HG02840 (cell line): ENCODE measurements around the gene ARAP2.
A peak's percentile ranks its signal among the peaks of the same experiment; 100 is the strongest.

Experiments
- ATAC-seq: cut with Tn5 transposase; IDR thresholded peaks from one replicate; pipeline ENCODE4 v1.9.1; 2021; ENCODE audit warnings: mild to moderate bottlenecking, moderate library complexity, moderate number of reproducible peaks; ENCODE audit not compliant: unreplicated experiment, low FRiP score

ARAP2 gene, protein sequence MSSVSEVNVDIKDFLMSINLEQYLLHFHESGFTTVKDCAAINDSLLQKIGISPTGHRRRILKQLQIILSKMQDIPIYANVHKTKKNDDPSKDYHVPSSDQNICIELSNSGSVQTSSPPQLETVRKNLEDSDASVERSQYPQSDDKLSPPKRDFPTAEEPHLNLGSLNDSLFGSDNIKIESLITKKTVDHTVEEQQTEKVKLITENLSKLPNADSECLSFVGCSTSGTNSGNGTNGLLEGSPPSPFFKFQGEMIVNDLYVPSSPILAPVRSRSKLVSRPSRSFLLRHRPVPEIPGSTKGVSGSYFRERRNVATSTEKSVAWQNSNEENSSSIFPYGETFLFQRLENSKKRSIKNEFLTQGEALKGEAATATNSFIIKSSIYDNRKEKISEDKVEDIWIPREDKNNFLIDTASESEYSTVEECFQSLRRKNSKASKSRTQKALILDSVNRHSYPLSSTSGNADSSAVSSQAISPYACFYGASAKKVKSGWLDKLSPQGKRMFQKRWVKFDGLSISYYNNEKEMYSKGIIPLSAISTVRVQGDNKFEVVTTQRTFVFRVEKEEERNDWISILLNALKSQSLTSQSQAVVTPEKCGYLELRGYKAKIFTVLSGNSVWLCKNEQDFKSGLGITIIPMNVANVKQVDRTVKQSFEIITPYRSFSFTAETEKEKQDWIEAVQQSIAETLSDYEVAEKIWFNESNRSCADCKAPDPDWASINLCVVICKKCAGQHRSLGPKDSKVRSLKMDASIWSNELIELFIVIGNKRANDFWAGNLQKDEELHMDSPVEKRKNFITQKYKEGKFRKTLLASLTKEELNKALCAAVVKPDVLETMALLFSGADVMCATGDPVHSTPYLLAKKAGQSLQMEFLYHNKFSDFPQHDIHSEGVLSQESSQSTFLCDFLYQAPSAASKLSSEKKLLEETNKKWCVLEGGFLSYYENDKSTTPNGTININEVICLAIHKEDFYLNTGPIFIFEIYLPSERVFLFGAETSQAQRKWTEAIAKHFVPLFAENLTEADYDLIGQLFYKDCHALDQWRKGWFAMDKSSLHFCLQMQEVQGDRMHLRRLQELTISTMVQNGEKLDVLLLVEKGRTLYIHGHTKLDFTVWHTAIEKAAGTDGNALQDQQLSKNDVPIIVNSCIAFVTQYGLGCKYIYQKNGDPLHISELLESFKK (N-terminal part only)

DNA sequence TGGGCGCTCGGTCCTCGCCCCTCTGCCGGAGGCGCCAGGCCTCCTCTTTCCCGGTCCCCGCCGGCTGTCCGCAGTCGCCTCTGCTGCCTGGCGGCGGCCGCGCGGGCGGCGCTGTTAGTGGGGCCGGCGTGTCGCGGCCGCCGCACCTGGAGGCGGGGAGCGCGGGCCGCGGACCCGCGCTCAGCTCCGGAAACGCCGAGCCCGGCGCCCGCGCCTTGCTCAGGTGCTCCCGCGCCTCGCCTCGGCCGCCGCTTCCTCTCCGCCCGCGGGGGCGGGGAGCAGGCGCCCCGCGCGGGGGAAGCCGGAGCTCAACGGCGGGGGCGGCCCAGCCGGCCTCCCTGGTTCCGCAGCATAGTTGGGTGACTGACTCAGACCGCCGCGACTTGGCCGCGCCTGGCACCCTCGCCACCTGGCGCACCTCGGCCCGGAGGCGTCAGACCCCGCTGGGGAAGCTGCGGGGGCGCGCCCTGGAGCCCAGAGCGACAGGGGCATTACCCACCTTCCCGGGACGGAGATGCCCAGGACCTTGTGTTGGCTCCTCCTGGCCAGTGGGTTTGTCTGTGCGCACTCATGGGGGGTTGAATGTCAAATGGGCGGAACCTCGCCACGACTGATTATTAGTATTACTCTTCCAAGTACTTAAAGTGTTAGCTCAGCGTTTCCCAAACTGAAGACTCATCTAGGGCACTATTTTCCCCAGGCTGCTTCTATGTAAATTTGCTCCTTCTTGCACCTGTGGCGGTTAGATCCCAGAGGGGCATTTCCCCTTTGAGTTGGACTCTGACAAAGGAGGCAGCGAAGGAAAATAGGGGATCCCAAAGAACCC lies at the start of gene ARAP2:
Gene ARAP2, minus strand, starts transcription at position 258 of the 826 bp plus-strand sequence. CDS start 15,028 bp downstream, outside the sequence.
- ATAC-seq = peak; percentile 59

DNA sequence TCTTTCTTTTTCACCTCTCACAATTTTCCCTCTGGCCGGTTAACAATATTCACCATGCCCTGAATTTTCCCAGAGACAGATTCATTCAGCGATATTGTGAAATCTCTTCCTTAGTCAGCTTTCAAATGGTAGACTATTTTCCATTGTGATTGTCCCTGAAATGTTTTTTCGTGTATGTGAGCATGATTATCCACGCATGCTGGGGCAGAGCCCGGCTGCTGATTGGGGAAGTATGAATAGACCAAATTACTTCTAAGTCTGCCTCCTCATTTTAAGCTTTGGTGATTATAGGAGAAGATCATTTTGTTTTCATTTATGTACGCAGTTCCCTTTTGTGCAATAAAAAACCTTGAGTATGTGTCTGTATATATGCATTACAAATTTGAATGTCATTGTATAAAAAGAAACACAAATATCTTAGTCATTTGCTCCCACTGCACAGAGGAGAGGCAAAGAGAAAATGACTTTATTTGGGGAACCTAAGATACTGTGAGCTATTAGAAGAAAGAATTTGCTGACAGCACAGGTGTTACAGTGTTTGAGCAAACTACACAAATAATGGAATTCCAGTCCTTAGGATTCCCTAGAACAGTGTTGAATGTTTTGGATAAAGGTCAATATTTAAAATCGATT lies 48.4 kb upstream of the ARAP2 start:
- no peak for ATAC-seq

DNA sequence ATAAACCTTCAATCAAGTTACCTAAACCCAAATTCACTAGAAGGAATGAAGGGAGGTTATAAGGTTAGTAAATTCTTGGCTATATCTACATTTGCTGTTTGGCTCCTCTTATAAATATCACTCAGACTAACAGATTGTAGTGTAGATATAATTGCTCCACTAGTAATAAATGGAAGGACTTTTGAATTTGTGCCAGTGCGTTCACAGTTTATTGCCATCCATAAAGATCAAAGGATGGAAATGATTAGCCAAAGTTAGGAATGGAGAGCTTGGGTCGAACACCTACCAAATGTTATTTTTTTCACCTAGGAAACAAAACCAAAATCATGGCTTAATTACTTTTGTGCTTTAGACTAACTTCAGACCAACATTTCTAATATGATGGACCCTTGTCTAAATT lies 46.3 kb upstream of the ARAP2 start:
- no peak for ATAC-seq

DNA sequence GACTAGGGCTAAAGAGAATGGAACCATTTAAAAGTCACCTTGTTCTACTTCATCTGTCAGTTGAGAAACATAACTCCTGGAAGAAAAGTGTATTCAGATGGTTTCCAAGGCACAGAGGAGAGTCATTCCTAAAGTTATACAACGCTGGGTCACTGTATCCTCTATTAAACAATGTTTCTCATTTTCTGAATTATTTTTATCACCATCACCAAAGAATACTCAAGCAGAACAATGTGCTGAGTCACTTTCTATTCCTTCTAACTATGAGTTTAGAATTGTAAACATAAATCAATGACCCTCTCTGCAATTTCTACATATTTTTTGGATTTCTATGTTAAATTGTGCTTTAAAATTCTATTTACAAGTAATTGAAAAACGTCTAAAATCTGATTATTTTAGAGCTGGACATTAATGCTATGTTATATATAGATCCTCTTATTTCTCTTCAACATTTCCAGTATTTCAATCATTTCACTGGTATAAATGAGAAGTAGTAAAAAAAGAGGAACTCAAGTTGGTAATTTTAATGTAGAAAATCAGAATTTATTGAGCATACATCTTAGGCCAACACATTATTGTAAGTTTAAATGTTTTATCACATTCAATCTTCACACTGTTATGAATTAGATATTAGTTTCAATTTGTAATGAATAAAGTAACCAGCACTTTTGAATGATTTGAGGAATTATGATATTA lies 44.6 kb upstream of the ARAP2 start:
- no peak for ATAC-seq

DNA sequence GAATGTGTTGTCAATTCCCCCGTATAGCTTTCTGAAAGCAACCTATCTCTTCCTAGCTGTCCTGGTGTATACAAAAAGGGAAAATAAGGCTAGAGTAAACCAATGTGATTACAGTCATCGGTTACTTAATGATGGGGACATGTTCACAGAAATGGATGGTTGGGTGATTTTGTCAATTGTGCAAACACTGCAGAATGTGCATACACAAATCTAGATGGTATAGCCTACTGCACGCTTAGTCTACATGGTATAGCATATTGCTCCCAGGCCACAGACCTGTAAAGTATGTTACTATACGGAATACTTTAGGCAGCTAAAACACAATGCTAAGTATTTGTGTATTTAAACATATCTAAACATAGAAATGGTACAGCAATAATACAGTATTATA lies 42.2 kb upstream of the ARAP2 start:
- ATAC-seq = no peak

DNA sequence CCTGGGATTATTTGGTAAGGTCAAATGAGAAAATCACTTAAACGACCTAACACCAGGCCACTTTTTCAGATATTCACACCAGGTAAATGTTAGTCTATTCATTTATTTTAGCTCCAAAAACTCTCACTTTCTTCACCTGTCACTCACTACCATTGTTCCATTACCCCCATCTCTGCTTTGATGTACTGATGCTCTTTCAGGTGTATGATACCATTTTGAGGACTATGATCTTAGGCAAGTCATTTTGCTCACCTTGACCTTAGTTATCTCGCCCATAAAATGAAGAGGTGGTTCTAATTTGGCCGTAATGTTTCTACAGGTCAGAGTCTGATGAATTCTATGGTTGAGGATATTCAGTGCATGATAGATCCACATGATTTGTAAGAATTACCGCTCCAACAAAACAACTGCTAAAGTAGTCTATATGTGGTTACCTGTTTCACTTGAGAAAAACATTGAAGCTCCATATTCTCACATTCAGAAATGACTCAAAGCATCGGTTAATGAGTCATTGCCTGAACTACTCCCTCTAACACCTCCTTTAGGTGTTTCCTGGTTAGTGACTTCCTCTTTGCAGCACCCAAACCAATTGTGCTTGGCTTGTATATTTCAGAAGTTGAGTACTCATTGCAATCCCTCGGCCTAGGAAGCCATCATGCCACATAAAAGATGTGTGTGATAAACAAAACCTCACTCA lies 41.6 kb upstream of the ARAP2 start:
- peak; percentile 99 for ATAC-seq

DNA sequence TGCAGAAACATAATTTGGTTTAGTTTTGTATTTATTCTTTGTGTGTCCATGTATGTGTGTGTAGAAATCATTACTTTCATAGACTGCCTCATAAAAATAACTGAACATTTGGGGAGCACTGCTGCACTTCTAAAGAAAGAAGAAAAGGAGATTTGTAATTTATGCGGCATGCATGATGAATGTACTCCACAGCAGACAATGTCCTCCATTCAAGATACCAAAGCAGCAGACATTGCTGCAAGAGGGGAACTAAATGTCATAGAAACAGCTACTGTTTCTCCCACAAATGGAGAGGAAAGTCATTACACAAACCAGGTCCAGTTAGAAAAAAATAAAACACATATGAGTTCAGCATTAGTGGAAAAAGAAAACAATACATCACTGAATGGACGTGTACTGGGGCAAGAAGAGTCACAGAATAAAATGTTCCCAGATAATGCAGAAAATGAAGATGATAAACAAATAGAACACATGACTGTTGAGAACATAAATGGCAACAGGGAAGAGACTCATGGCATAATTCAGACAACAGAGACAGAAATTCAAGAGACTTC lies 39.7 kb upstream of the ARAP2 start:
- no peak for ATAC-seq

DNA sequence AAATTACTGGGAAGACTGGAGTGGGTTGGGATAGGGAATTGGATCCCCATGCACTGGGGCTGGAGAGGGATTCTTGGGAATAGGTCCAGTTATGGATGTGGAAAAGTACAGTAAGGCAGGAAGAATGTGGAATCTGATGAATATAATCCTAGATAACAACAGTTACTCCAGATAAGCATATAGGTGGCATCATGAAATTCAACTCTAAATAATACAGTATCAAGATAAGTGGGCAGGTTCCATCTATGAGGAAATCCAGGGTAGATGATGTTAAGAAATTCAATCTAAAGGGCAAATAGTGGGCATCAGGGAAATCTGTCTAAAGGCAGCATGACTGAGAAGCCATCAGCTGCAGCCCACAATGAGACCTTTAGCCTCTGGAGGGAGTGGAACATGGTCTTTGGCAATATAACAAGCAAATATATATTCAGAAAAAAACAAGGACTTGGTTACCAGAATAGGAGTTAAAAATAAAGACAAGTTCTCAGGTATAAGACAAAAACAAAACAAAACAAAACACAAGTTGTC lies 38.3 kb upstream of the ARAP2 start:
- ATAC-seq = no peak

DNA sequence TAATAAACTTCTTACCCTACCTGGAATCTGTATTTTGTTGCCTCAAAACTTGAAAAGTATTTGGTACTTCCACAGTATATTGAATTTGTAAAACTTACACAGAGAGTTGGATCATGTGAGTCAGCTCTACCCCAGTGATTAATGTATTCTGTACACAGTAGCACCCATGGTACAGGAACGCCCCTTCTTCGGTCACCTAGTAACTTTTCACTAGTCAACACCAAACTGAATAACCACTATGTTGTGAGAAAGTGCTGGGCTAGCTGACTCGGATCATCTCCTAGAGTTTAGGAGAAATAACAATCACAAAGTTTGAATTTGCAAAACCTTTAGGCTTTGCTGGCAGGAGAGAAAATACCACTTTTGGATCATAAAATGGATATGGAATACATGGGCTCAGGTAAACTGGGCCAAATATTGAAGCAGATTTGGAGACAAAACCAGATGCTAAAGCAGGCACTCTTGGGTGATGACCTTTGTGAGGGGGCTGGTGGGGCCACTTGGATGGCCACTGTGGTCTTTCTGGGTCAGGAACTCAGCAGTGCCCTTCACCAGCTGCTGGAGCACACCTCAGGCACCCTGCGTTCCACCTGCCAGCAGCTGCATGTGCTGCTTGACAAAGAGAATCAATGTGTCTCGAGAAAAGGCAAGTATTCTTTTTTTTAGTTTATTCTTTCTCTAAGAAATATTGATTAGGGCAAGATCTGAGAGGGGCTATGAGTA lies 37.2 kb upstream of the ARAP2 start, which contains the start of gene DTHD1:
Gene DTHD1, plus strand, starts transcription at position 233 of the 723 bp plus-strand sequence. Its CDS starts 143 bp downstream, at position 376.
- ATAC-seq = no peak

DNA sequence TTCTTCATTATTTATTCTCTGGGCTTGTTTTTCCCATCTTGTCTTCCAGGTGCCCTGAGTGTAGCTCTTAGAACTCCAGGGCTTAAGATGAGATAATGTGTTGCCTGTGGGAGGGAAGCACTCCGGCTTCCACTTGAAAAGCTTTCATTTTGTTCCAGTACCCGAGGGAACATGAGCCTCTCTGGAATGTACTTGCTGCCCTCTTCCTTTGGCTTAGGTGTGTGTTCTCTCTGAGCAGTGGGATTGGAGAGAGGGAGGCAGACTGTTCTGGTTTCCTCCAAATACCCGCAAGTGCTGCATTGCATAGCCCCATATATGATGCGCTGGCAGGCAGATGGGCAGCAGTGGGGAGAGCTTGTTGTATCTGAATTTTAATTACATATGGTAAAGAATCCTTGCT lies 36.2 kb upstream of the ARAP2 start:
- no peak for ATAC-seq

DNA sequence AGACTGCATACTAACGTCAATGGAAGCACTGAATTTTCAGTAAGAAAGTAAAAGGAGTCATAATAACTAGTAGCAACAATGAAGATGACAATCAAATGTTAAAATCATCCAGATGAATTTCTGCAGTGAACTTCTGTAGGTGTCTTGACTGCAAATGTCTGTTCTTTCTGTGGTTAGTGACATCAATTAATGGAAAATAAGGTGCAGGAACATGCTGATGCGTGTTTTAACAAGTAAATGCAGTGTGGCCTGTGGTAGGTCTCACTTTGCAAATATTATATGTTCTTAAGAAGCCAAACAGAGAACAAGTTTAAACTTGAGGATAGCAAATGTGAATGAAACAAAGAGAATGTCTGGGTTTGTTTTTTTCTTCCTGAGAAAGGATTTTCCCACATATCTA lies 34.5 kb upstream of the ARAP2 start:
- no peak for ATAC-seq

DNA sequence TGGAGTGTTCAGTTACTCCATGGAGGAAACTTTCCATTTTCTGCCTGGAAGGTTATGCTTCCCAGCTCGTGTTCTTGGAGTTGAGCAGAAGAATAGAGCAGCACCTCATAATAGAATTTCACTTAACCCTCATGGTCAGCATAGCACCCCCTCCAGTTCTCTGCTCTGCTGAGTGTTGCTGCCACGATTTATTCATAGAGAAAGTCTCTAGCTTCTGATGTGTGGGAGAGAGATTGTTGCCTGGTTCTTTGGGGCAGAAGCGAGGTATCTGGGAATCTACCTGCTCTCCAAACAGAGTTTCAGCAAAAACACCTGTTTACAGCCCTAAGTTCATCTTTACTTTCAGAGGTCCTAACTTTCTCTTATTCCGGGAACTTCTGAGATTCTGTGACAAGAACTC lies 33.2 kb upstream of the ARAP2 start:
- no peak for ATAC-seq

DNA sequence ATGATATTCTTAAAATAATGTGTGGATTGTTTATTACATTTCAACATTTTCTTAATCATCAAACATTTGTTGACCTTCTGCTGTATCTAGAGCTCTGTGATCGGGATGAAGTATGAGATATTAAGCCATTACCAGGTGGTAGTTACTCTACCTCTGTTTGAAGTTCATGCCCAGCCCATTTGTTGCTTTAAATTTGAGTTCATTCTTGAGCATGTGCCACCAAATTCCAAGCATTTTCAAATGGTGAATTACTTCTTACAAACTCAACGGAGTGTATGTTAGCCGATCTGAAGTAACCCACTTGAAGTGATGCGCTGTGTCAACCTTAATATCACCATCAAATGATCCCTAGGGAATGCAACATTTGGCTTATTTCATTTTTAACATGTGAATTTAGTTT lies 29.8 kb upstream of the ARAP2 start:
- no peak for ATAC-seq

DNA sequence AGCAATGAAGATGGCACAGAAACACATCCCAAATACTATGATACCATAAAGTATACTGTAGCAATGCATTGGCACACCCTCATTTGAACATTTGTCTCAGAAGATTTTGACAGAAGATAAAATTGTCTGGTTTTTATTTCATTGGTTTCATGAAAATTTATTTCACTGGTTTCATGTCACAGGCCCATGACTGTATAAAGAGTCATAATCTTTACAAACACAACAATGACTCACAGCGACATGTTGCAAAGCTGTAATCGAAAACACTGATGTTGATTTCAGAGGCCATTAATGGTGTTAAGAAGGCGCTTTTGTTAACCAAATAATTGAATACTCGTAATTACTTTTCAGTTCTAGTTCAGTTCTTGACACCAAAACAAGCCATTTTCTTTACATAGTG lies 29.0 kb upstream of the ARAP2 start:
- no peak for ATAC-seq

DNA sequence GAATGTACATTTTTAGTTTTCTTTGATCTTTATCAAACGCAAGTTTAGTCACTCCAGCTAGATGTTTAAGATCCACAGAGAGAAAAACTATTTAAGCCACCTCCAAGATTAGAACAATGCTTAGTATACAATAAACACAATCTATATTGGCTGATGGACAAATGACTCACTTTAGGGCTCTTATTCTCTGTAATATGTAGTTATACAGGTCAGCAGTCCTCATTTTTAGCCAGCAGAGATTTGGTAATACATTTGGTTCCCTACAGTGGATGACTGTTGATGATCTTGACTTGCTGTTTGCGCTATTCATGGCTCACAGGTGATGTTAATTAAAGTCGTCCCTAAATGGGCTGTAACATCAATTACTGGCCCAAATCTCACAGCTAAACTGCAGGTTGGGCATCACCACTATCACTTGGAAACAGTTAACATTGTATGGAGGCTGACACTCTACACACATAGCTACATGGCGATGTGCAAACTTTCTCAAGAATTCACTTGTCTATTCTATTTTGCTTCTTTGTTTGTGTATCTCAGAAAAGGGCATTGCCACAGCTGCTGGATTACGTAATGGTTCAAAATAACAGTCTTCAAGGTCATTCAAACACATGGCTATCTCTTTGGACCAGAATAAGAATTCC lies 25.3 kb upstream of the ARAP2 start:
- ATAC-seq = no peak

DNA sequence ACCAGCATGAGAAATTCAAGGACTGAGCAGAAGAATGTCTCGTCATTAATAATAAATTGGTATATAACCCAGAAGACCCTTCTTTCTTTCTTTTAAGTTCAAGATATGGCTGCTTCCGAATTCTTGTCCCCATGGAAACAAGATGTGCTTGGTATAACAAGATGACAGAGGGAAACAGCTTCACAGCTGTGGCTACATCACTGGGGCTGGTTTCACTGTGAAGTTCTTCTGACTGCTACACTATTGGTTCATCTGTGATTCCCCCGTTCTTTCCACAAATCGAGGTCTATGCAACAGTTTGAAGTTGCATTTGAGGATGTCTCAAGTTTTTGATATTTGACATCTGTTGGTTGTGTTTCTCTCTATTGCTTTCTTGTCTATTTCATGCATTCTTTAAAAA lies 24.8 kb upstream of the ARAP2 start:
- ATAC-seq = no peak
